HK-2 (cell line): Measurements from ENCODE around the gene DDX1.
"Not testable (repeated sequence)": the region's sequence is repeated elsewhere in the genome, so short reads cannot be mapped to it uniquely, and the experiment has no call there.

Experiments
- DNase-seq: peaks from one replicate; pipeline ENCODE4 v3.0.0-alpha.2; 2018; ENCODE audit not compliant: unreplicated experiment

Gene DDX1

DNA sequence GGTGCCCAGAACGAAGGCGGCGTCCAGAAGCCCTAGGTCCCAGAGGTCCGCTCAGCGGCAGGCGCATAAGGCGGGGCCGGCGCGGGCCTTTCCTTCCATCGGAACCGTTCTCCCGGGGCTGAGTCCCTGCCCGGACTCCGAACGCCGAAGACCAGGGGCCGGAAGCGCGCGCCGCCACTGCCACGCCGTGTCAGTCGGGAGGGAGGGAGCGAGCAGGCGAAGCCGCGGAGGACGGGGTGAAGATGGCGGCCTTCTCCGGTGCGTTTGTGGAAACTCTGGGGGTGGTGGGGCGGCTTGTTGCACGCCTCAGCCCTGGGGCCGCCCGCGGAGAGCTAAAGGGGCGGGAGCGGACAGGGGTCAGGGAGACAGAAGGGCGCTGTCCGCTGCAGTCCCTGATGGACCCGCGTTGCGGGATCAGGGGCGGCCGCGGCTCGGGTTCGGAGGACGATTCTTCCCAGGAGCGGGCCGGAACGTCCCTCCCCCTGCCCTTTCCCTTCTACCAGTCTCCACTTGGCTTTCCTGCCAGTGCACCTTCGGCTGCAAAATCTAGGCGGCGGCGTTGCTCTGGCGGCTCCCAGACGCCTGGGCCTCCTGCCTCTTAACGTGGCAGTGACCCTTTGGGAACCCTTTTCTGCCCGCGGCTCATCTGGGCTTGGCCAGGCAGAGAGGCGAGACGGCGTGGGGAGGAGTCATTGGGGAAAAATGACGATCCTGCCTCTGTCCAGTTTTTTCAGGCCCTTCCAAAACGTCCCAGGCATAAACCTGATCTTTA, at the start of gene DDX1:
Gene DDX1 (plus strand): TSS at position 177 of the 772 bp plus-strand sequence. CDS start 66 bp downstream, at position 243.
- DNase-seq, result peak; percentile 90

DNA sequence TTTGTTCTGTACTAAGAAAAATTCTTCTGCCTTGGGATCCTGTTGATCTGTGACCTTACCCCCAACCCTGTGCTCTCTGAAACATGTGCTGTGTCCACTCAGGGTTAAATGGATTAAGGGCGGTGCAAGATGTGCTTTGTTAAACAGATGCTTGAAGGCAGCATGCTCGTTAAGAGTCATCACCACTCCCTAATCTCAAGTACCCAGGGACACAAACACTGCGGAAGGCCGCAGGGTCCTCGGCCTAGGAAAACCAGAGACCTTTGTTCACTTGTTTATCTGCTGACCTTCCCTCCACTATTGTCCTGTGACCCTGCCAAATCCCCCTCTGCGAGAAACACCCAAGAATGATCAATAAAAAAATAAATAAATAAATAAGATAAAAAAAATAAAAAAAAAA, 49.4 kb upstream of the DDX1 start:
- DNase-seq, result not testable (repeated sequence)

DNA sequence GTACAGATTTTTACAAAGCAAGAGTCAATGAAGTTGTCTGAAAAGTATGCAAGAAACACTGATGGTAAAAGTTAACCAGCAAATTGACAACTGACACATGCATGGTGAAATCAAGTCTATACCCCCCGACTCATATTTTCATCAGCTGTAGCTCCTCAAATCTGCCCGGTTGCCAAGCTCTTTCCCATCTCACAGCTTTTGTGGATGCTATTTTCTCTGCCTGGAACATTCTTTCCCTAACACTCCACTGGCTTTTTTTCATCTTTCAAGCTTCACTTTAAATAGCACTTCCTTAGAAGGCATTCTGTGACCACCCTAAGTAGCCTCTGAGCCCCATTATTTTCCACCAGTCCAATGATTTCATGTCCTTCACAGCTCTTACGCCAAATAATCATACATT, 48.6 kb upstream of the DDX1 start:
- DNase-seq, result no peak

DNA sequence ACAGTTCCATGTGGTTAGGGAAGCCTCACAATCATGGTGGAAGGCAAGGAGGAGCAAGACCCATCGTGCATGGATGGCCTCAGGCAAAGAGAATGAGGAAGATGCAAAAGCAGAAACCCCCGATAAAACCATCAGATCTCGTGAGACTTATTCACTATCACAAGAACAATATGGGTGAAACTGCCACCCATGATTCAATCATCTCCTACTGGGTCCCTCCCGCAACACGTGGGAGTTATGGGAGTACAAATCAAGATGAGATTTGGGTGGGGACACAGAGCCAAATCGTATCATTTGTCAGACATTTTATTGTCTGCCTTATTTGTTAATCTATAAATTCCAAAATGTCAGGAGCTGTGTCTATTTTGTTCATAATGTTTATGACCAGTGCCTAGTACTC, 48.1 kb upstream of the DDX1 start:
- DNase-seq, result no peak

GRCh38 chr2:15544227-15544626, 47.4 kb upstream of the DDX1 start:
- DNase-seq, result no peak

DNA sequence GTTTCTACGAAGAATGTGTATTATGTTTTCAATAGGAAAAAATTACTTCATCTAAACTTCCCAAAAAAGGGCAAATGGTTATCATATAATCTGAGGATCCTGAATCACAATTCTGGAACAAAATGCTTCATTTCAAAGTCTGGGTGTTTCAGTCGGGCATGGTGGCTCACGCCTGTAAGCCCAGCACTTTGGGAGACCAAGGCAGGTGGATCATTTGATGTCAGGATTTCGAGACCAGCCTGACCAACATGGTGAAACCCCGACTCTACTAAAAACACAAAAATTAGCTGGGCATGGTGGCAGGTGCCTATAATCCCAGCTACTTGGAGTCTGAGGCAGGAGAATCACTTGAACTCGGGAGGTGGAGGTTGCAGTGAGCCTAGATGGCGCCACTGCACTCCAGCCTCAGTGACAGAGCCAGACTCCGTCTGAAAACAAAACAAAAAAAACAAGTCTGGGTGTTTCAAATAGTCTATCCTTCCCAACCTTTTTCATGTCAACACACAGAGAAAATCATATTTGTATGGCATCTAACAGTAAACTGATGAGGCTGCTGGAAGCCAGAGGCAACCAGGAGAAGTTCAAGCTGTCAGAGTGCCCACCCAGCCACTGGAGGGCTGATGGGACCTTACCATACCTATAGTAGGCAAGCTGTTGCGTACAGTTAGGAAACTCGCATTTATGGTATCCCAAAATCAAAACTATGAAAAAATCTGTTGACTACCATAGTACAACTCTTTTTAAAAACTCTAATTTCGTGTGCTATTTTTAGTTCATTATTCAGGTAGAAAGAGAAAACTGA, 45.2 kb upstream of the DDX1 start:
- no peak for DNase-seq

DNA sequence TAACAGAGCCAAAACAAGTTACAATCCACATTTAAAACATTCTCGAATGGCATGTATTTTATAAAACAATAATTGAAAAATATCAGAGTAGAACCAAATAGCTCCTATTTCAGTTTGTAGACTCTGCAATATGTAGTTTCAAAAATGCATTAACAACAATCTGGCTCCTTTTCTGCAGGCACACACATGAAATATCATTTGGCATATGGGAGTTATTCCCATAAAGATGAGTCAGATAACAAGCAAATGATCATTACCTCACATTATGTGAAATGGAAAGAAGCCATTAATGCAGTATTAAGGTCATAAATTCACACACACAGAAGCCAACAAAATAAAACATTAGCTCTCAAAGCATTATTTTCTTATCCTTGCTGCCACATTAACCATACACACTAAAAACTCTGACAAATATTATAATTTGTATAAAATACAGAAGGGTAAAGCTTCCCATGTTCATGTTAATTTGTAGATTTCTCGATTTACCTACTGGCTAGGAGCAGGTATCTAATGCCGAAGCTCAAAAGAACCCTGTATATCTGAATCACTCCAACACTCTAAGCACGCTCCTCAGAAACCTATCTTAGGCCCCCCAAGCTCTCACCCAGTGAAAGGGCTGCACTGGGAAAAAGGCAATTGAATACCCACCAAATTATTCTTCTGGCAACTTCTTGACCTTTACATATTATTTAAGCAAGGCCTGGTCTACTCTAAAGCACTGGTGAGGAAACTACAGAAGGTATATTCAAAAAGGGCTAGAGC, 44.4 kb upstream of the DDX1 start:
- DNase-seq, result no peak

DNA sequence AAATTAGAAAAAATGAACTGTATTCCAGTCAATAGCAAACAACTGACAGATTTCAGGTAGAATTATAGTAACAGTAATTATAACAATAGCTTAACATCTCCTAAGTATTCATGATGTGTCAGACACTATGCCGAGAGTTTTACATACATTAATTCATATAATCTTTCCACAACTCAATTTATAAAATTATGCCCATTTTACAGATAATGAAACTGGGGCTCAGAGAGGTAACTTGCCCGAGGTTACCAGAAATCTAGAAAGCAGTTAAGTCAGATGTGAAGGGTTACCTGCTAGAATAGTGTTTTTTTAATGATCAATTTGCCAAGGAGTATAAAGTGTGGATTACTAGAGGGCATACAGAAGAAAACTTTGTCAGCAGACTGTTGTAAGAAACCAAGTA, 42.7 kb upstream of the DDX1 start:
- DNase-seq, result no peak

DNA sequence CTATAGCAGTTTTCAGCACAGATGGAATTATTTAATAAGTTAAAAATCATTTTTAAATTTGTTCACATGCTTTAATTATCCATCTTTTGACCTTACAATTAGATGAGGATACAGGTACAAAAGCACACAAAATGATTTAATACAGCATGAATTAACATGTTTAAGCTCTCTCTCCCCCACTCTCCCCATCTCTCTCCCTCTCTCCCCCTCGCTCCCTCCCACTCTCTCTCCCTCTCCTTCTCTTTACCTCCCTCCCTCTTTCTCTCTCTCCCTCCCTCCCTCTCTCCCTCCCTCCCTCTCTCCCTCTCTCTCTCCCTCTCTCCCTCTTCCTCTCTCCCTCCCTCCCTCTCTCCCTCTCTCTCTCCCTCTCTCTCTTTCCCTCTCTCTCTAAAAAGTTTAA, 38.1 kb upstream of the DDX1 start:
- no peak for DNase-seq

DNA sequence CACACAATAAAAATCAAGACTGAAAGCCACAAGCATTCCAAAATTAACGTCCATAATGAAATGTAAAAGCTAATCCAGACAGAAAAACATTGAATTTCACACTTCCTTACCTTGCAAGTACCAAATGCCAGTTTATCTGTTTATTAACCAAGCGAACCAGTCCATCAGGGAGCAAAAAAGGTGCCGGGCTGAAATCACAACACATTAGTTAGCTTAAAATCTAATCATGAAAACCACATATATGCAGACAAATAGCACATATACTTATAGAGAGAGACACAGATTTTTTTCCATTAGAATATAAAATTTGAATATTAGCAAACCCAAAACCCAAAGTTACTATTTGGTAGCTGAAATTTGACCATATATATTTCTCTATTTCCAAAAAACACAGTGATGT, 37.7 kb upstream of the DDX1 start:
- no peak for DNase-seq

DNA sequence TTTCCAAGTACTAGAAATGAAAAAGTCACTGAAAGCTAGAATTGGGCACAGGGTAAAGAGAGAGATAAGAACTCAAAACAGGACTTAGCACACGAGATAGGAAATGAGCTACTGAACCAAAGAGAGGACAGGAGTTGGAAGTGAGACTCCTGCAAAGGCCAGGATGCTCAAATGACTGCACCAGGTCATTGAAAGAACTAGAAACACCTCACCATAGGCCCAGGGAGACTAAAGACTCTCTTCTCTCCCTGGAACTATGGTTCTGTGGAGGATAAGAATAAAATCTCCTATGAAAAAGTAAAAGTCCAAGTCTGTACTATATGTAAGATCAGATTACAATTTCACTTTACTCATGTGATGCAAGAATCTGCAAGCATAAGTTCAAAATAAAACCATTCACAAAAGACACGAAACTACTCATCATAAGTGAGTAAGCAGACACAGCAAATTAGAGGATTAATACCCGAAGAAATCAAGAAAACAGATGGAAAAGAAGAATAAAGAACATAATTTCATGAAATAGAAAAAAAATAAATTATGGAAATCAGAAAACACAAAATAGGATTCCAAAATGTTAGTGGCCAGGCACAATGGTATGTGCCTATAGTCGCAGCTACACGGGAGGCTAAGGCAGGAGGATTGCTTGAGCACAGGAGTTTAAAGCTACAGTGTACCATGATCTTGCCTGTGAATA, 37.0 kb upstream of the DDX1 start:
- DNase-seq, result no peak

GRCh38 chr2:15555760-15556193, 35.9 kb upstream of the DDX1 start:
- no peak for DNase-seq

GRCh38 chr2:15556311-15556930, 35.2 kb upstream of the DDX1 start:
- no peak for DNase-seq

- no peak for DNase-seq
Observed at GRCh38 chr2:15557887-15558311, 33.8 kb upstream of the DDX1 start.

DNA sequence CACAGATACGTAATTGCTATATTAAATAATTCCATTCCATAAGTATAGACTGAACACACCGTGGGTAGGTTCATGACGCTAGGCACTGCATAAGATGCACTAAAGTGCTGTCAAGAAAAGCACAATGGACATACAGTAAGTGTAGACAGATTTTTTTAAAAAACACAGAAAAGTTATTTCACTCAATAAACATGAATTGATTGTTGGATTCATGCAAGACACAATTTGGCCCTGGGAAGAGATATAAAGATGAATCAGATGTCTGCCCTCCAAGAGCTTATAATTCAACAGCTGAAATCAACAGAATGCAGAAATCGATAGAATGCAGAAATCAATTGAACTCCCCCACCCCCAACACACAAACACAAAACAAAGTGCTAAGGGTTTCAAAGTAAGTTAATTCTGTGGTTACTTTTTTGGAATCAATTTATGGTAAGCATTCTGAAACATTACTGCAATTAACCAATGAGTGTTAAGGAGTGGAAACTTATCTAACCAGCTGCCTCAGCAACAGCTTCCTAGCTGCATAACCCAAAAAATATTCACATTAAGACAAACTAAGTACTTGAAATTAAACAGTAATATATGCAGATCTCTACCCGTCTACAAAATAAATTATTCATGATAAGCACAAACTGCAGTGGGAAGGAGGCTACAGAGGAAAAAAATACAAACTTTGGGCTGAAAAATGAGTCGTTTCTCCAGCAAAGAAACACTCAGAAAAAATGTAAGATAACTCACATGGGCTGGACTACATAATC, 32.1 kb upstream of the DDX1 start:
- DNase-seq, result no peak

DNA sequence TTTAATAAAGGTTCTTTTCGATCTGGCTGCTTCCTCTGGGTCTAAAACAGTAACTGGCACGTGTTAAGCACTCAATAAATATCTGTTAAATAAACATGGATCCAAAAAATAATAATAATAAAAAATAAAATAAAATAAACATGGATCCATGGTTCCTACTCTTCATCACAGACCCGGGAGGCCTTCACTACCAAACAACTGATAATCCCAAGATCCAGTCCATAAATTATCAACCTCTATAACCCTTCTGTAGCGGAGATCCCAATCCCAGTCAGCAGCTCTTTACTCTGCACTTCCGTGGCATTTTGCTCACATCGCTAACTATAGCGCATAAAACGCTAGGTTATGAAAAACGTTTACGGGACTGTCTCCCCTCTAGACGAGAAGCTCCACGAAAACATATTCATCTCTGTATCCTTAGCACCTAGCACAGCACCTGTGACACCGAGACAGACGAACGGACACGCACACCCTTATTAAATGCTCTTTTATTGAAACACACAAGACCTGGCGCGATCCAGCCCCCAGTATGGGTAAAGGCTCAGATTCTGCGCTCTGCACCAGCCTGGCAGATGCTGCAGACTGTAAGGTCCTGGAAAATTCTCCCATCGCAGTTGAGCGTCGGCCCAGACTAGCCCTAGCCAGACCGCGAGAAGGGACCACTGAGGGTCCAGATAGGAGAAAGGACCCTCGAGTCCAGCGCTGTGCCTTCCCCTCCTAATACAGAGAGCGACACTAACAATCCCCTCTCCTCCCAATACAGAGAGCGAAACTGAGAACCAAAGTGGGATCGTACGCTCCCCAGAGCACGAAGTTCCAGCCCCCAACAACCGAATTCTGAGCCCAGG, 31.3 kb upstream of the DDX1 start:
- DNase-seq, result peak; percentile 33

DNA sequence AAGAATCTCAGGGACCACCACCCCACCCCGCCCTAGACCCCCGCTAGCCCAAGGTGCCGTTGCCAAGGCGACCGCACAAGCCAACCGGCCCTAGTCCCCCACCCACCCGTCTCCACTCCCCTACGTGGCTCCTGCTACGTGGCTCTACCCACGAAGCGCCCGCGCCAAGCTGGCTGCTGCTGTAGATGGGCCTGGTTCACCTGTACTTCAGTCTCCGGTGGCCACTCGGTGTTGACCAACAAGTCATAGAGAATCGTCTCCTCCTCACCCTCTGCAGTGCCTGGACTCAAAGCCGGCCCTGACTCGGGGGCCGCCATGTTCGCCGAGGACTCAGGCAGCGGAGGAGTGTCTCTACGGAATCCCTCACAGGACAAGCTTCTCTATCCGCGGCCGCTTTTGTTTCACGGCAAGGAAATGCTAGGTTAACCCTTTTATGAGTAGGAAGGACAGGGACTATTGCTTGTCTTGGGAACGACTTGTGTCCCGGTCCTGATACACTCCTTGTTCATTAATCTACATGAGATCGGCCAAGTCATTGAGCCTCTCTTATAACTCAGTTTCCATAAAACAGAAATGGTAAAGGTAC, 30.6 kb upstream of the DDX1 start, which contains the start of gene NBAS:
Gene NBAS (minus strand): TSS at position 347 of the 586 bp plus-strand sequence. CDS start 30 bp downstream, at position 317.
- peak; percentile 87 for DNase-seq

DNA sequence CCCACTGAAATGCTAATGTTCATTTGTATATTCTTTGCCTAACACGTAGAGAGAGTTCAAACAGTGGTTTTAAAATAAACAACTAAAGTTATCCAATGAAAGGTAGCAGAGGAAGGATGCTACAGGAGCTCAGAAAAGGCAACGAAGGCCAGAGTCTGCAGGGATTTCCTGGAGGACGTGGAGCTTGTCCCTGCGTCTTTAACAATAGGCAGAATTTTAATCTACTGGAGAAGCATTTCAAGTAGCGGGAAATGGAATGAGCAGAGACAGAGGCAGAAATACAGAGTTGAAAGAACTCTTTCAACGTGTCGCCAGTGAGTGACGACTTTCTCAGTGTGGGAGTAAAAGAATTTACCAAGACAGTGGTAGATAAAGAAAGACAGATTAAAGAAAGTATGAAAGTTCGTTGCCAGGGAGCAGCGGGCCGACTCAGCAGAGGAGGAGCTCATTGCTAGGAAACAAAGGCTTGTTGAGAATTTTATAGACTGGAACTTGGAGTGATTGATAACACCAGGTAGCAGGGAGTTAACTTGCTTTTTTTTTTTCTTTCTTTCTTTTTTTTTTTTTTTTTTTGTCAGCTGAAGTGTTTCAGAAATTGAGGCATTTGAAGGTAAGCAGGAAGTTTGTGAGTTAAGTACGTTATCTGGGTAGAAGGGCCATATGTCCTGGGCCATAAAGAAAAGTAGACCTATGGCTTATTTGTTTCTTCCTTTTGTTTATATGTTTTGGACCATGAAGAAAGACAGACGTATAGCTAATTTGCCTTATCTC, 29.9 kb upstream of the DDX1 start:
- peak; percentile 22 for DNase-seq
